ENCODE results near the gene SLC22A23. TPM values are rescaled to one million over a fixed set of nuclear protein-coding genes. Genes with fewer than 3 reads are reported as not detected.

Gene SLC22A23
- total RNA-seq, 1 donor: 18.1 TPM

GRCh38 chr6:3228046-3228671, 228.7 kb downstream of the SLC22A23 start:
- Histone ChIP-seq H2AFZ (ENCODE audit: low read length) (no peak overlapping the region), H3K4me2 (ENCODE audit: insufficient read depth, low read length) (no peak overlapping the region), H3K79me2 (ENCODE audit: insufficient read depth, low read length) (no peaks in the 10 kb centered on the region), H3K36me3 (ENCODE audit: insufficient read depth, low read length) (no peaks in the 10 kb centered on the region), H3K27ac (ENCODE audit: low read depth, low read length) (no peak overlapping the region), H3K9me3 (ENCODE audit: low read depth, low read length) (no peaks in the 10 kb centered on the region), H3K4me3 (ENCODE audit: insufficient read depth, low read length) (no peak overlapping the region), H3K4me1 (ENCODE audit: insufficient read depth, low read length) (peaks cover 18% of the 10 kb centered on the region), H3K27me3 (ENCODE audit: insufficient read depth, low read length) (peaks cover 86% of the 10 kb centered on the region), H4K20me1 (ENCODE audit: insufficient read depth, low read length) (peaks cover 2% of the 10 kb centered on the region)
- no peak for DNase-seq (ENCODE audit: insufficient read length, low spot score, missing footprints)
- TF ChIP-seq CTCF (IDR thresholded peaks at IDR 0.05; ENCODE audit: extremely low read depth, low read depth, low read length): no peak

GRCh38 chr6:3227363-3228045, 229.3 kb downstream of the SLC22A23 start, which contains the start of gene TUBB2B:
Gene TUBB2B, minus strand, starts transcription at chr6:3227653. Its CDS starts 110 bp downstream, at chr6:3227543.
- H3K27ac ChIP-seq (ENCODE audit: low read depth, low read length): no peak within 1 kb of the TSS
- H3K4me3 ChIP-seq (ENCODE audit: insufficient read depth, low read length): peak within 1 kb of the TSS; percentile 57
- H4K20me1 ChIP-seq (ENCODE audit: insufficient read depth, low read length): peaks cover 2% of the 10 kb centered on the region
- peaks cover 18% of the 10 kb centered on the region for H3K4me1 ChIP-seq (ENCODE audit: insufficient read depth, low read length)
- H3K4me2 ChIP-seq (ENCODE audit: insufficient read depth, low read length): peak within 1 kb of the TSS; percentile 72
- H3K27me3 ChIP-seq (ENCODE audit: insufficient read depth, low read length): peaks cover 85% of the 10 kb centered on the region
- DNase-seq (ENCODE audit: insufficient read length, low spot score, missing footprints): peak; percentile 90
- TF ChIP-seq CTCF (IDR thresholded peaks at IDR 0.05; ENCODE audit: extremely low read depth, low read depth, low read length): no peak
- H2AFZ ChIP-seq (ENCODE audit: low read length): peak within 1 kb of the TSS; percentile 59
- no peaks in the 10 kb centered on the region for H3K9me3 ChIP-seq (ENCODE audit: low read depth, low read length)
- no peaks in the 10 kb centered on the region for H3K79me2 ChIP-seq (ENCODE audit: insufficient read depth, low read length)
- no peaks in the 10 kb centered on the region for H3K36me3 ChIP-seq (ENCODE audit: insufficient read depth, low read length)

- Histone ChIP-seq H3K4me1 (ENCODE audit: insufficient read depth, low read length) (peaks cover 13% of the 10 kb centered on the region), H3K27ac (ENCODE audit: low read depth, low read length) (no peak overlapping the region), H4K20me1 (ENCODE audit: insufficient read depth, low read length) (peaks cover 2% of the 10 kb centered on the region), H3K36me3 (ENCODE audit: insufficient read depth, low read length) (no peaks in the 10 kb centered on the region), H3K27me3 (ENCODE audit: insufficient read depth, low read length) (peaks cover 83% of the 10 kb centered on the region), H3K4me2 (ENCODE audit: insufficient read depth, low read length) (peak overlapping the region; percentile 72), H3K9me3 (ENCODE audit: low read depth, low read length) (no peaks in the 10 kb centered on the region), H3K79me2 (ENCODE audit: insufficient read depth, low read length) (no peaks in the 10 kb centered on the region), H3K4me3 (ENCODE audit: insufficient read depth, low read length) (peak overlapping the region; percentile 57), H2AFZ (ENCODE audit: low read length) (peak overlapping the region; percentile 59)
- TF ChIP-seq CTCF (IDR thresholded peaks at IDR 0.05; ENCODE audit: extremely low read depth, low read depth, low read length): no peak
- no peak for DNase-seq (ENCODE audit: insufficient read length, low spot score, missing footprints)
These were observed 230.1 kb downstream of the SLC22A23 start for GRCh38 chr6:3226481-3227362.

All from osteoblast (primary cell).